ENCODE data around the gene OPN1MW.
"Not testable (repeated sequence)": the region's sequence is repeated elsewhere in the genome, so short reads cannot be mapped to it uniquely, and the experiment has no call there.

OPN1MW gene
- total RNA-seq: 0 reads per million in 2 donors

DNA sequence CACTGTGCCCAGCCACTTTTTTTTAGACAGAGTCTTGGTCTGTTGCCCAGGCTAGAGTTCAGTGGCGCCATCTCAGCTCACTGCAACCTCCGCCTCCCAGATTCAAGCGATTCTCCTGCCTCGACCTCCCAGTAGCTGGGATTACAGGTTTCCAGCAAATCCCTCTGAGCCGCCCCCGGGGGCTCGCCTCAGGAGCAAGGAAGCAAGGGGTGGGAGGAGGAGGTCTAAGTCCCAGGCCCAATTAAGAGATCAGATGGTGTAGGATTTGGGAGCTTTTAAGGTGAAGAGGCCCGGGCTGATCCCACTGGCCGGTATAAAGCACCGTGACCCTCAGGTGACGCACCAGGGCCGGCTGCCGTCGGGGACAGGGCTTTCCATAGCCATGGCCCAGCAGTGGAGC, at the start of gene OPN1MW:
Gene OPN1MW, plus strand, starts transcription at position 301 of the 400 bp plus-strand sequence. Its CDS starts 82 bp downstream, at position 383.
- DNase-seq: not testable (repeated sequence)

DNA sequence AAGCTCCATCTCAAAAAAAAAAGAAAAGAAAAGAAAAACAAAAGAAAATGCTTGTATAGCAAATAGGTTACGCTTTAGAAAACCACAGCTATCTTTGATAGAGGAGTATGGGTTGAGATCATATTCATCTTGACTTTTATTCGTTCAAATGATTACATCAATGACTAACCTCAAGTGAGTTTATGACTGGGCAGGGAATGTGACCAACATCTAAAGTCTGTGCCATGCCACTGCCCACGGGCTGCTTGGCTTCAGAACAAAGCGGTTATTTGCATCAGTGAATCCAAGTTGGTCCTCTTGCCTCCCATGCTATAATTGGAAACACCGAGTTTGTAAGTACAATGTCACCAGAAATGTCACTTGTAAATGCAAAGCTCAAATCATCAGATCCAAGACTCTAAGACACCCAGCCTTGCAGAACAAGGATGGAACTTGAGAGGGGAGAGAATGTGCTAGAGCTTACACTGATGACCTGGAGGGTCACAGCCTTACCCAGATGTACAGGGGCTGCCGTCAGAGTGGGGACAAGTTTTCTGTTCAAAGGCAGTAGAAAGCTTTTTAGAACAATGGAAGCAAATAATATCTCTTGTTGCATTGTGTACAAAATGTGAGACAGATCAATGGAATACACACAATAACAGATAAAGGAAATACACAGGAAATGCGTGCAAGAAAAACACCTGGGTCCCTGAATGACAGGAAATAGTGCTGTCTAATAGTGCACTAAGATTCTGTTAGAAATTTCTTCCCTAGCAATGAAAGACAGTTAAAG, 46.8 kb upstream of the OPN1MW start:
- no peak for DNase-seq

DNA sequence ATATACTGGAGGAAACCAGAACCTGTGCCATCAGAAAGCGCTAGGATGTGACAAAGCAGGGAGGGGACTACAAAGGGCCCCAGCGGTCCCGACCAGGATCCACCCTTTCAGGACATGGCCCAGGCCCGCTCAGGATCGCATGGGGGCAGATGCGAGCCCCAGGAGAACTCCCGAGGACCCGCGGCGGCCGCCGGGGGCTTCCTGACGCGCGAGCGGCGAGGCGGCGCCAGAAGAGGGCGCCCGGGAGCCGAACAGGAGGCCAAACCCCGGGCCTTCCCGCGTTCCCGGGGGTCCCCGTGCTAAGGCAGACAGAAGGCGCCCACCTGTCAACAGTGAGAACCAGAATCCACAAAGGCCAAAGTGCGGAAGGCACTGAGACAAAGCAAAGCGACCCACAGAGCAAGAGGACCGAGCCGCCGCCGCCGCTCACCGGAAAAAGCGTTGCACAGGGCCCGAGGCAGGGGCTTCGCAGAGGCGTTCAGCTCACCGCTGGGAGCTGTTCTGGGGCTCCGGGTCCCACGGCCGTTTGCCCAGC, 45.7 kb upstream of the OPN1MW start:
- peak; percentile 57 for DNase-seq

DNA sequence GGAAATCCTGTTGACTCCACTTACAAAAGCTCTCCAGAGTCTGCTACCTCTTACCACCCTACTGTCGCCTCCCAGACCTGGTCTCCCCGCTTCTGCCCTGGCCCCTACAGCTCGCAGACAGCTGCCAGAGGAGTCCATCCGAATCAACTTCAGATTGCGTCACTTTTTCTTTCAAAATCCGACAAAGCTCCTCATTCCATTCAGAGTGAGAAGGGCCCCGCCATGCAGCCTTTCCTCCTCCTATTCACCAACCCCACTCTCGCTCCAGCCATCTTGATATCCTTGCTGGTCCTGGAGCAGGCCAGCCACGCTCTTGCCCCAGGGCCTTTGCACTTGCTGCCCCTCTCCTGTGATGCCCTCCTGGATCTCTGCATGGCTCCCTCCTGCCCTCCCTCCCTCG, 43.5 kb upstream of the OPN1MW start:
- no peak for DNase-seq

DNA sequence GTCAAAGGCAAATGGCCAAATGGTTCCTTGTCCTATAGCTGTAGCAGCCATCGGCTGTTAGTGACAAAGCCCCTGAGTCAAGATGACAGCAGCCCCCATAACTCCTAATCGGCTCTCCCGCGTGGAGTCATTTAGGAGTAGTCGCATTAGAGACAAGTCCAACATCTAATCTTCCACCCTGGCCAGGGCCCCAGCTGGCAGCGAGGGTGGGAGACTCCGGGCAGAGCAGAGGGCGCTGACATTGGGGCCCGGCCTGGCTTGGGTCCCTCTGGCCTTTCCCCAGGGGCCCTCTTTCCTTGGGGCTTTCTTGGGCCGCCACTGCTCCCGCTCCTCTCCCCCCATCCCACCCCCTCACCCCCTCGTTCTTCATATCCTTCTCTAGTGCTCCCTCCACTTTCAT, 42.2 kb upstream of the OPN1MW start:
- DNase-seq: no peak

DNA sequence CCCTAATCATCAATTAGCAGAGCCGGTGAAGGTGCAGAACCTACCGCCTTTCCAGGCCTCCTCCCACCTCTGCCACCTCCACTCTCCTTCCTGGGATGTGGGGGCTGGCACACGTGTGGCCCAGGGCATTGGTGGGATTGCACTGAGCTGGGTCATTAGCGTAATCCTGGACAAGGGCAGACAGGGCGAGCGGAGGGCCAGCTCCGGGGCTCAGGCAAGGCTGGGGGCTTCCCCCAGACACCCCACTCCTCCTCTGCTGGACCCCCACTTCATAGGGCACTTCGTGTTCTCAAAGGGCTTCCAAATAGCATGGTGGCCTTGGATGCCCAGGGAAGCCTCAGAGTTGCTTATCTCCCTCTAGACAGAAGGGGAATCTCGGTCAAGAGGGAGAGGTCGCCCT, 41.7 kb upstream of the OPN1MW start:
- no peak for DNase-seq

DNA sequence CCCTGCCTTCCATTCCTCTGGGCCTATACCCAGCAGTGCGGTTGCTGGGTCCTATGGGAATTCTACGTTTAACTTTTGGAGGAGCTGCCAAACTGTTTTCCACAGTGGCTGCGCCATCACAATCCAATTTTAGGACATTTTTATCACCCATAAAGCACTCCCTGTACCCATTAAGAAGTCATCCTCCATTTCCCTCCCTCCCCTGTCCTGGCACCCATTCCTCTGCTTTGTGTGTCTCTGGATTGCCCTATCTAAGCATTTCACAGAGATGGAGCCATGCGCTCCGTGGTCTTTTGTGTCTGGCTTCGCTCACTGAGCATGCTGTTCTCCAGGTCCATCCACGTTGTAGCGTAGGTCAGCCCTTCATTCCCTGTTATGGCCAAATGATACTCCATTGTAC, 40.0 kb upstream of the OPN1MW start:
- no peak for DNase-seq

DNA sequence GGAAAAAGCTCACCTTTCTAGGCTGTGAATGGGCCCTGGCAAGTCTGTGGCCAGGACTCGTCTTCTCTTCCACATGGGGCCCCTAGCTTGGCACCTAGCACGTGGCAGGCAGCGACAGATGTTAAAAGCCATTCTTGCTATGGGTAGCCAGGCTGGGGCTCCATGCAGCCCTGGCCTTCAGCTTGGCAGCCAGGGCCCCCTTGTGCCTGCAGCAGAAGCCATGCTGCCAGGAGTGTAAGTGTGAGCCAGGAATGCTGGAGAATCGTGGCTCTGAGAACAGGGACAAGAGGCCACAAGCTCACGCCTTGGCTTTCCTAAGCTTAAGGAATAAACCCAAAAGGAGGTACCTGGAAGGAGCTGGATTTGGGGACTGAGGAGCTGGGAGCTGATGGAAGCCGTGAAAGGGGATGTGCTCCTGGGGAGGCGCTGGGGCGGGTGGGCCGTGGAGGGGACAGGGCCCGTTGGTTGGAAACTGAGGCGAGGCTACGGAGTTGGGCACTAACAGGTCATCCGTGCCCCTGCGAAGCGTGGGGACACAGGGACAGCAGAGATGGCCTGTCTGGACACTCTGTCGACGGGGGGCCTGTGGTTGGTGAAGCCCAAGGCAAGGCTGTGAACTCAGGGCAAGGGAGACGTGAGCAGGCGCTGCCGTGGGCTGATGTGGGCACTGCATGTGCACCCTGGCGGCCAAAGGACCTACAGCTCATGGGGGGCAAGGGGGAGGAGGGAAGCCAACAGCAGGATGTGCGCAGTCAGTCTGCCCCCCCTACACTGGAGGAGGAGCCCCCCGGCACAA, 39.2 kb upstream of the OPN1MW start:
- no peak for DNase-seq

DNA sequence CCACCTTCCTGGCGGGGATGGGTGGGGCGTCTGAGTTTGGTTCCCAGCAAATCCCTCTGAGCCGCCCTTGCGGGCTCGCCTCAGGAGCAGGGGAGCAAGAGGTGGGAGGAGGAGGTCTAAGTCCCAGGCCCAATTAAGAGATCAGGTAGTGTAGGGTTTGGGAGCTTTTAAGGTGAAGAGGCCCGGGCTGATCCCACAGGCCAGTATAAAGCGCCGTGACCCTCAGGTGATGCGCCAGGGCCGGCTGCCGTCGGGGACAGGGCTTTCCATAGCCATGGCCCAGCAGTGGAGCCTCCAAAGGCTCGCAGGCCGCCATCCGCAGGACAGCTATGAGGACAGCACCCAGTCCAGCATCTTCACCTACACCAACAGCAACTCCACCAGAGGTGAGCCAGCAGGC, 38.4 kb upstream of the OPN1MW start, which contains the start of gene OPN1LW:
Gene OPN1LW, plus strand, starts transcription at position 234 of the 400 bp plus-strand sequence. Its CDS starts 41 bp downstream, at position 275.
- DNase-seq: not testable (repeated sequence)

DNA sequence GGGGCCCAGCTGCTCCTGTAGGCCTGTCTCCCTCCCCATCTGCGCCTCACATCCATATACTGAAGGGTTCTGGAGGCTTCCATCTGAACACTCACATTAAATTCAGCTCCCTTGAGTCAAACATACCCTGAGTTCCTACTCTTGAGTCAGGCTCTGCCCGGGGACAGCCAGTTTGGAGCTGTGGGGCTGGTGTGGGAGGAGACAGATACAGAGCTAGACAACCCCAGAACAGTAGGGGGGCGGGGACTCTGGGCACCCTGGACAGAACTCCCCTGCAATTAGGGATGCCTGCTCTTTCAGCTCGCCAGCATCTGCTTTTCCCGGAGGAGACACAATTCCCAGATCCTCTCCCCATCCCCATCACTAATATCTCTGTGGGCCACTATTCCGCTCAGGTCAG, 31.4 kb upstream of the OPN1MW start:
- not testable (repeated sequence) for DNase-seq

DNA sequence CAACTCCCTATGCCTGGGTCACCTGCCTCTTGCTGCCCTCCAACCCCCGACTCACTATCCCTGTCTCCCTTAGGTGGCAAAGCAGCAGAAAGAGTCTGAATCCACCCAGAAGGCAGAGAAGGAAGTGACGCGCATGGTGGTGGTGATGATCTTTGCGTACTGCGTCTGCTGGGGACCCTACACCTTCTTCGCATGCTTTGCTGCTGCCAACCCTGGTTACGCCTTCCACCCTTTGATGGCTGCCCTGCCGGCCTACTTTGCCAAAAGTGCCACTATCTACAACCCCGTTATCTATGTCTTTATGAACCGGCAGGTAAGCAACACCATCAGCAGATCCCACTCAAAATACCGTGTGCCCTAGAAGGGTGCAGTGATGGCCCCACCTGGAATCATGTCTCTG, 26.2 kb upstream of the OPN1MW start:
- DNase-seq: not testable (repeated sequence)

DNA sequence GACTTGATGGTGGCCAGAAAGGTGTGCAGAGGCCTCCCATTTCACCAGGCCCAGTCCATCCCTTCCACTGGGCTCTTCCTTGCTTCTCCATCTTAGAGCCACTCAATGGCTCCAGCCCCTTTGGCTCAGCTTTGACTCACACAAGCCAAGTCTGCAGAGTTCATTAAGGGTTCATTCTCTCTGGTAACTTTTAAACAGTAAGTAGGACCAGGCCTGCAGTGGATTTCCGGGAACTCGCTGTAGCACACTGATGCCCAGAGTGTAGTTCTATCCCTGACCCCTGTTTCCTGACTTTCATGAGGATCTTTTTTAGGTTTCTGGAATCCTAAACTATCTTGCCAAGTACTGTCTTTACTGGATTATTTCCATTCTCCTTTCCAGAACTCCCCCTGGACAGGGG, 25.2 kb upstream of the OPN1MW start:
- DNase-seq: not testable (repeated sequence)

DNA sequence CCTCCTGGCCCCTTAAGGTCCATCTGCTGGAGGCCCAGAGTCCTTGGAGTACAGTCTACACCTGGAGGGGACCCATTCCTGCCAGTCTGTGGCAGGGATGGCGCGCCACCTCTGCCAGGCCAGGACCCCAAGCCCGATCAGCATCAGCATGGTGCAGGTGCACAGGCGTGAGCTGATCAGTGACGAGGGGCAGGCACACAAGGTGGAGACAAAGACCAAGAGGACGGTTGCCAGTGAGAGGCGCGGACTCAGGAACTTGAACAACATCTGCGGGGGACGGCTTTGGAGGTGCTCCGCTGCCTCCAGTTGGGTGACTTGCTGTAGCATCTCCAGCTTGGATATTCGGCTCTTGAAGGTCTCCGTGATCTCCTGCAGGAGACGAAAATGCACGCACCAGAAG, 23.1 kb upstream of the OPN1MW start:
- DNase-seq: not testable (repeated sequence)

DNA sequence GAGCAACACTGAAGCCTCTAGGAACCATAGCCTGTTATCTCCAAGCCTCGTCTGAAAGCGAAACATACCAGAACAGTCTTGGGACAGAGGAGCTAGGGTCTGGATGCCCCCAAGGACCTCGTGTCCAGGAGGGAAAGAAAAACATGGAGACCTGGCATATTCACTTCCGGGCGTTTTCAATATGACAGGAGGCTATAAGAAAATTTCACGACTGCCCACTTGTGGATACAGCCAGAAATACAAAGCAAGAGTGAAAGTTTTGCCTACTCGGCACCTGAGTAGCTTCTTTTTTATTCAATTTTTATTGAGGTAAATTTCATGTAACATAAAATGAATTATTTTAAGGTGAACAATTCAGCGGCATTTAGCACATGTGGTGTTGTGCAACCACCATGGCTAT, 17.5 kb upstream of the OPN1MW start:
- DNase-seq: not testable (repeated sequence)

DNA sequence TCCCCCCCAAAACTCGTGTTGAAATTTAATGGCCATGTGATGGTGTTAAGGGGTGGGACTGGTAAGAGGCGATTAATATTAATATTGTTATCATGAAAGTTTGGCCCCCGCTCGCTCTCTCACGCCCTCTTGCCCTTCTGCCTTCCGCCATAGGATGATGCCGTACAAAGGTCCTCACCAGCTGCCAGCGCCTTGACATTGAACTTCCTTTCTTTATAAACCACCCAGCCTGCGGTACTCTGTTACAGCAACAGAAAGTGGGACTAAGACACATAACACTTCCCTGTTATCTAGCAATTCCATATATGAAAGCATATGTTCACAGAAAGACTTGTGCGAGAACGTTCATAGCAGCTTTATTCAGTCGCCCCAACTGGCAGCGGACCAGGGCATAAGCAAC, 14.0 kb upstream of the OPN1MW start:
- not testable (repeated sequence) for DNase-seq

DNA sequence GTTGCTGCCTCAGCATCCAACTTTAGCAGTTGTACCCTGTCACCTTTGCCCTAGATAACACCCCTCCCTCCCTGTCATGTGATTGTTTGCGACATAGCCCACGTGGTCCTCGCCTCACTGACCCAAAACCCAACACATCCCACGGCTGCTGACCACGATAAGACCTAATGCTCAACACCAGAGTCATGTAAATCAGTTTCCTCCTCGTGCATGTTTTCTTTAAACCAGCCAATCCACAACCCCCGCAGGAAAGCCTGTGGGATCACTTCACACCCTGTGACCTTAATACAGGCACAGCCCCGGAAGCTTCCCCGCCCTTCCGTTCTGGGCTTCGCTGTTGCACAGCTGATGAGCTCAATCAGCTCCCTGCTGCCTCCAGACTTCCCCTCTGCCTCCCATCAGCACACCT, 9.9 kb upstream of the OPN1MW start:
- not testable (repeated sequence) for DNase-seq

DNA sequence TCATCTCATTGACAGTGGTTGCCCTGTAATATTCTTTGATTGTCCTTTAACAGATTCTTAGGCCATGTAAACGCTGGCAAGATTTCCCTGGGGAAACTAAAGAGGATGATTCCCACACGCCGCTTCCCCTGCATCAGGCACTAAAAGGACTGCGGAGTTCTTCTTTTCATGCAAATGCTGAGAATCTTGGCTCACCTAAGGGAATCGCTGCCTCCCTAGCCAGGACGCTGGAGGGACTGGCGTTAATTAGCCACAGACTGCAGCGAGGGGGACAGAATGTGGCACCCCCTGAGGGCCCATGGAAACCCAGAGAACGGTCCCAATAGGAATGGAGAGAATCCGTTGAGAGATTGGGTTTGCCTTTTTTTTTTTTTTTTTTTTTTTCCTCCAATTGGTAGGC, 8.0 kb upstream of the OPN1MW start:
- not testable (repeated sequence) for DNase-seq

DNA sequence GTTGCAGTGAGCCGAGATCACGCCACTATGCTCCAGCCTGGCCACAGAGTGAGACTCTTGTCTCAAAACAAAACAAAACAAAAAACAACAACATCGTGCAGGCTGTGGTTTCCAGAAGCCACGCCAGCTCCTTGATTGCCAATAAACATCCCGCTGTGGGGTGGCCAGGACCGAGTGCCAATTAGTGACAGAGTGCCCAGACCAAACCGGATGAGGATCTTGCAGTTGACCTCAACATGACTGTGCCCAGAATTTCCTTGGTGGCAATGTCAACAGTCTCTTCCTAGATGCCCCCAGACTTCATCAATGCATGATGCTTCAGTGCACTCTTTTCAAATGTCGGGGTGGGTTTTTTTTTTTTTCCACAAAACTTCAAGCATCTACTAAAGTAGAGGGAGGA, 1.4 kb downstream of the OPN1MW start:
- not testable (repeated sequence) for DNase-seq

DNA sequence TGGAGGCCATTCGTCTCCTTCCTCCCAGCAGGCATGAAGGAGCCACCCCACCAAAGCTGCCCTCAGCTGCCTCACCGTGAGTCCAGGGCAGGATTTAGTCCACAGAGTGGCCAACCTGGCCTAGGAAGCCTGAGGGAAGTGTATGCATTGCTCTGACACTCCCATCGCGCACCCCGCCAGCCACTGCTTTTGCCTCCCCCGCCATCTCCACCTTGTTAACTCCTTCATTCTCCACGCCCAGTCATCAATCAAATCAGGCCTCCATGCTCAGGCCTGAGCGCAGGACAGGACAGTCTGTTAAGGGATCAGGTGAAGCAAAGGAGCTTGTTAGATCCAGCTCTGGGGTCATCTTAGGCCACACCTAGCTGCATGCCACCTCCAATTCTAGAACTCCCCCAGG, 10.4 kb downstream of the OPN1MW start:
- DNase-seq: not testable (repeated sequence)

DNA sequence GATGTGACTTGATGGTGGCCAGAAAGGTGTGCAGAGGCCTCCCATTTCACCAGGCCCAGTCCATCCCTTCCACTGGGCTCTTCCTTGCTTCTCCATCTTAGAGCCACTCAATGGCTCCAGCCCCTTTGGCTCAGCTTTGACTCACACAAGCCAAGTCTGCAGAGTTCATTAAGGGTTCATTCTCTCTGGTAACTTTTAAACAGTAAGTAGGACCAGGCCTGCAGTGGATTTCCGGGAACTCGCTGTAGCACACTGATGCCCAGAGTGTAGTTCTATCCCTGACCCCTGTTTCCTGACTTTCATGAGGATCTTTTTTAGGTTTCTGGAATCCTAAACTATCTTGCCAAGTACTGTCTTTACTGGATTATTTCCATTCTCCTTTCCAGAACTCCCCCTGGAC, 11.9 kb downstream of the OPN1MW start:
- not testable (repeated sequence) for DNase-seq

DNA sequence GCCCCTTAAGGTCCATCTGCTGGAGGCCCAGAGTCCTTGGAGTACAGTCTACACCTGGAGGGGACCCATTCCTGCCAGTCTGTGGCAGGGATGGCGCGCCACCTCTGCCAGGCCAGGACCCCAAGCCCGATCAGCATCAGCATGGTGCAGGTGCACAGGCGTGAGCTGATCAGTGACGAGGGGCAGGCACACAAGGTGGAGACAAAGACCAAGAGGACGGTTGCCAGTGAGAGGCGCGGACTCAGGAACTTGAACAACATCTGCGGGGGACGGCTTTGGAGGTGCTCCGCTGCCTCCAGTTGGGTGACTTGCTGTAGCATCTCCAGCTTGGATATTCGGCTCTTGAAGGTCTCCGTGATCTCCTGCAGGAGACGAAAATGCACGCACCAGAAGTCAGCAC, 14.1 kb downstream of the OPN1MW start:
- DNase-seq: not testable (repeated sequence)

DNA sequence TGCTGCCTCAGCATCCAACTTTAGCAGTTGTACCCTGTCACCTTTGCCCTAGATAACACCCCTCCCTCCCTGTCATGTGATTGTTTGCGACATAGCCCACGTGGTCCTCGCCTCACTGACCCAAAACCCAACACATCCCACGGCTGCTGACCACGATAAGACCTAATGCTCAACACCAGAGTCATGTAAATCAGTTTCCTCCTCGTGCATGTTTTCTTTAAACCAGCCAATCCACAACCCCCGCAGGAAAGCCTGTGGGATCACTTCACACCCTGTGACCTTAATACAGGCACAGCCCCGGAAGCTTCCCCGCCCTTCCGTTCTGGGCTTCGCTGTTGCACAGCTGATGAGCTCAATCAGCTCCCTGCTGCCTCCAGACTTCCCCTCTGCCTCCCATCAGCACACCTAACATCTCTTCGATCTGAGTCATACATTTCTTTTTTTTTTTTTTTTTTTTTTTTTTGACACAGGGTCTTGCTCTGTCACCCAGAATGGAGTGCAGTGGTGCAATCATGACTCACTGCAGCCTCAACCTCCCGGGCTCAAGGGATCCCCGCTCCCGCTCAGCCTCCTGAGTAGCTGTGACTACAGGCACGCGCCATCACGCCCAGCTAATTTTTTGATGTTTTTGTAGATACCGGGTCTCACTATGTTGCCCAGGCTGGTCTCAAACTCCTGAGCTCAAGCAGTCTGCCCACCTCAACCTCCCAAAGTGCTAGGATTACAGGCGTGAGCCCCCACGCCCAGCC, 27.4 kb downstream of the OPN1MW start:
- not testable (repeated sequence) for DNase-seq

DNA sequence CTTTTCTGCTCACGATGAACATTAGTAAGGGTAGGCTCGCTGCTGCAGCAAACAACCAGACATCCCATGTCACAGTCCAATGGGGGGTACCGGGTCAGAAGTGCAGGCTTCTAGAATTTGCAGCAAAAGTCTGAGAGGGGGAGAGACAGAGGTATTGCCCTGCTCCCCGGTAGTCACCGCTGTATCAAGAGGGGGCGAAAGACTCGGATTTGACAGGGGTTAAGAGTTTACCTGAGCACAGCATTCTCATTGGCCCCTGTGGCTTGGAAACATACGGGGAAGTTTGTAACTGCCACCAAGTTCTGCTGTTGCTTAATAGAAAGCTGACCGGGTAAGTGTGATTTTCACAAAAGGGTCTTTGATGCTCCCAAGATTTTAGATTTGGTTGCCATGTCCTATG, 28.7 kb downstream of the OPN1MW start:
- not testable (repeated sequence) for DNase-seq

Data from activated gamma-delta T cell (primary cell).